Adipocyte (in vitro differentiated cells): ENCODE data around the gene SCAF1.

Experiments
- DNase-seq: peaks from one replicate; pipeline ENCODE4 v3.0.0-alpha.2; 2015; ENCODE audit warnings: low read depth
- H3K27me3 ChIP-seq: replicated peaks from 2 replicates; pipeline ENCODE4 v1.7.0; 2013; ENCODE audit warnings: mild to moderate bottlenecking, low read length, moderate library complexity; ENCODE audit not compliant: control insufficient read depth, insufficient read depth
- H3K36me3 ChIP-seq: 2 replicates; pipeline ENCODE4 v1.7.0; 2013; ENCODE audit warnings: low read length, mild to moderate bottlenecking, moderate library complexity; ENCODE audit not compliant: control insufficient read depth, insufficient read depth, severe bottlenecking
- H3K4me1 ChIP-seq: 2 replicates; pipeline ENCODE4 v1.7.0; 2013; ENCODE audit warnings: mild to moderate bottlenecking, low read length, moderate library complexity; ENCODE audit not compliant: control insufficient read depth, insufficient read depth
- H3K4me3 ChIP-seq: 2 replicates; pipeline ENCODE4 v1.7.0; 2013; ENCODE audit warnings: mild to moderate bottlenecking, low read length, moderate library complexity
- H3K9ac ChIP-seq: 2 replicates; pipeline ENCODE4 v1.7.0; 2013; ENCODE audit warnings: mild to moderate bottlenecking, low read length, moderate library complexity
- H3K9me3 ChIP-seq: 2 replicates; pipeline ENCODE4 v1.7.0; 2013; ENCODE audit warnings: mild to moderate bottlenecking, low read length, moderate library complexity; ENCODE audit not compliant: control insufficient read depth

The SCAF1 gene

DNA sequence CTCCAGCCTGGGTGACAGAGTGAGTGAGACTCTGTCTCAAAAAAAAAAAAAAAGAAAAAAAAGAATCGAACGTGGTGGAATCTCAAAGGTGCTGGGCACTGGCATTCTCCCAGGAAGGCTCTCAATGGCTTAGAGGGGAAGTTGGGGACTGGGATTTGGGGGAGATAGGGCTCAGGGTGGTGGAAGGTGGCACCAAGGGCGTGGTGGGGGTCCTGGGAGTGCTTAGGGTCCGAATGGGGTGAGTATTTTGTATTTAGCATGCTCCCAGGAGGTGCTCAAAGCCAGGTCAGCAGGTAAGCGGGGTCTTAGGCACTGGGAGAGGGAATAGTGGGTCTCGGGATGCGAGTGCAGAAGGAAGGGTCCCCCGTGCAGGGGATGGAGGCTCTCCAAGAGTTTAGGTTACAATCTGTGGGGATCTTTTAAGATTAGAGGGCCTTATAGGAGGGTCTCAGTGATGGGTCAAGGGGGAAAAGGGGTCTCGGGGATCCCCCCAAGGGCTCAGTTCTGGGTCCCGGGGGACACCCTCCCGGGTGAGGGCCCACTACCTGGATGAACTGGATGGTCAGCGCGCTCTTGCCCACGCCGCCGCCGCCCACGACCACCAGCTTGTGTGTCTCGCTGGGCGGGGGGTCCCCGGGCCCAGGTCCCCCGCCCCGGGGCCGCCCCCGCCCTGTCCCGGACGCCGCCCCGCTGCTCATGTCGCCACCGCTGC, 2.5 kb upstream of the SCAF1 start:
- H3K36me3 ChIP-seq, result peaks cover 14% of the 10 kb centered on the region
- no peaks in the 10 kb centered on the region for H3K27me3 ChIP-seq
- H3K9me3 ChIP-seq, result no peaks in the 10 kb centered on the region
- H3K4me3 ChIP-seq, result peak overlapping the region; percentile 83
- DNase-seq, result peak; percentile 33
- peaks cover 45% of the 10 kb centered on the region for H3K4me1 ChIP-seq
- peak overlapping the region; percentile 99 for H3K9ac ChIP-seq

GRCh38 chr19:49640113-49640898, 1.7 kb upstream of the SCAF1 start, which contains the start of gene RRAS:
Gene RRAS, minus strand, starts transcription at chr19:49640143. Its CDS starts 45 bp downstream, at chr19:49640098.
- Histone ChIP-seq H3K4me3 (peak within 1 kb of the TSS; percentile 91), H3K27me3 (no peaks in the 10 kb centered on the region), H3K9ac (peak within 1 kb of the TSS; percentile 100), H3K9me3 (no peaks in the 10 kb centered on the region), H3K4me1 (peaks cover 43% of the 10 kb centered on the region), H3K36me3 (peaks cover 8% of the 10 kb centered on the region)
- peak; percentile 100 for DNase-seq

GRCh38 chr19:49642492-49643035, 555 bp downstream of the SCAF1 start:
- no peak for DNase-seq
- Histone ChIP-seq H3K9ac (peak overlapping the region; percentile 99), H3K4me3 (peak overlapping the region; percentile 98), H3K36me3 (peaks cover 15% of the 10 kb centered on the region), H3K27me3 (no peaks in the 10 kb centered on the region), H3K9me3 (no peaks in the 10 kb centered on the region), H3K4me1 (peaks cover 32% of the 10 kb centered on the region)

DNA sequence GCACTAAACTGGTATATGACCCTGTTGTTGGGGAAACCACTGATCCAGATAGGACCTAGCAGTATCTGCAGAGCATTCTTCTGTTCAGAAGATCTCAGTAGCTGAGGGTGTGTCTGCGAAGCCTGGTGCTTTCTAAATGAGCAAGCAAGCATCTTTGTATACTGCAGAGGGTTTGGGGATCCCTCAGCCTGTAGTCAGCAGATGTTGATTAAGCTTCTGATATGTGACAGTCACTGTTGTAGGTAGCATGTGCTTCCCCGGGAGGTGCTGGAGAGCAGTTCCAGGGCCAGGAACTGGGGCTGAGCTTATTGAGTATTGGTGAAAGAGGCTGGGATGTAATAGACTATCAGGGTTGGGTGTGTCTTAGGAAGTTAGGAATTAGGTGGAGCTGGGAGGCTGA, 1.5 kb downstream of the SCAF1 start:
- H3K4me1 ChIP-seq, result peaks cover 29% of the 10 kb centered on the region
- no peaks in the 10 kb centered on the region for H3K9me3 ChIP-seq
- H3K4me3 ChIP-seq, result peak overlapping the region; percentile 98
- no peak for DNase-seq
- H3K36me3 ChIP-seq, result peaks cover 15% of the 10 kb centered on the region
- H3K27me3 ChIP-seq, result no peaks in the 10 kb centered on the region
- H3K9ac ChIP-seq, result peak overlapping the region; percentile 99

DNA sequence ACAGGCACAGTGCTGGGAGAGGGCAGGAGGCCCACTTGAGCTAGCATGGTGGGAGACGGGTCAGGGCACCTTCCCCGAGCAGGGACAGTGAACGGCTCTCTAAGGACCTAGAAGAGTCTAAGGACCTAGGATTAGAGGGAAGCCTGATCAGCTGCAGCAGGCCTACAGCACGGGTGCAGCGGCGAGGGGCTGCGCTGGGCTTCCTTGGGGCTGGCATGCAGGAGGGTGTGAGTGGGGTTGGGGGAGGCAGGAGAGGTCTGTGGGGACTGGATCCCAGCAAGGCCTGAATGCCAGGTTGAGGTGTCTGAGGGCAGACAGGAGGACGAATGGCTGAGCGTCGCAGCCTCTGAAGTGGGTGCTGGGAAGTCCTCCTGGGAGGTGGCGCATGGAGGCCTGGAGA, 3.6 kb downstream of the SCAF1 start:
- peaks cover 31% of the 10 kb centered on the region for H3K36me3 ChIP-seq

GRCh38 chr19:49645995-49646394, 4.0 kb downstream of the SCAF1 start:
- Histone ChIP-seq H3K4me1 (peaks cover 21% of the 10 kb centered on the region), H3K36me3 (peaks cover 33% of the 10 kb centered on the region), H3K9me3 (no peaks in the 10 kb centered on the region), H3K27me3 (no peaks in the 10 kb centered on the region), H3K9ac (no peak overlapping the region), H3K4me3 (no peak overlapping the region)
- DNase-seq, result no peak

More for the DNA sequence above, 3.6 kb downstream of the SCAF1 start:
- Histone ChIP-seq H3K4me3 (no peak overlapping the region), H3K9me3 (no peaks in the 10 kb centered on the region), H3K9ac (peak overlapping the region; percentile 22), H3K27me3 (no peaks in the 10 kb centered on the region), H3K4me1 (peaks cover 24% of the 10 kb centered on the region)
- no peak for DNase-seq

GRCh38 chr19:49646586-49646985, 4.6 kb downstream of the SCAF1 start:
- no peak for DNase-seq
- Histone ChIP-seq H3K36me3 (peaks cover 37% of the 10 kb centered on the region), H3K4me1 (peaks cover 15% of the 10 kb centered on the region), H3K27me3 (no peaks in the 10 kb centered on the region), H3K4me3 (no peak overlapping the region), H3K9me3 (no peaks in the 10 kb centered on the region), H3K9ac (no peak overlapping the region)

DNA sequence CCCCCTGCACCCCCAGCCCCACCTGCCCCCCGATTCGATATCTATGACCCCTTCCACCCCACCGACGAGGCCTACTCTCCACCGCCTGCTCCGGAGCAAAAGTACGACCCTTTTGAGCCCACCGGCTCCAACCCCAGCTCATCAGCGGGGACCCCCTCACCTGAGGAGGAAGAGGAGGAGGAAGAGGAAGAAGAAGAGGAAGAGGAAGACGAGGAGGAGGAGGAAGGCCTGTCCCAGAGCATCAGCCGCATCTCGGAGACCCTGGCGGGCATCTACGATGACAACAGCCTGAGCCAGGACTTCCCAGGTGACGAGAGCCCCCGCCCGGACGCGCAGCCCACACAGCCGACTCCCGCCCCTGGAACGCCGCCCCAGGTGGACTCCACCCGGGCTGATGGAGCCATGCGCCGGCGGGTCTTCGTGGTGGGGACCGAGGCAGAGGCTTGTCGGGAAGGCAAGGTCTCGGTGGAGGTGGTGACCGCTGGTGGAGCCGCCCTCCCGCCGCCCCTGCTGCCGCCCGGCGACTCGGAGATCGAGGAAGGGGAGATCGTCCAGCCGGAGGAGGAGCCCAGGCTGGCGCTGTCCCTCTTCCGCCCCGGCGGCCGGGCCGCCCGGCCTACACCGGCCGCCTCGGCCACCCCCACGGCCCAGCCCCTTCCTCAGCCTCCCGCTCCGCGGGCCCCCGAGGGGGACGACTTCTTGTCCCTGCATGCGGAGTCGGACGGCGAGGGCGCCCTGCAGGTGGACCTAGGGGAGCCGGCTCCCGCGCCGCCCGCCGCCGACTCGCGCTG, 9.2 kb downstream of the SCAF1 start:
- Histone ChIP-seq H3K9ac (no peak overlapping the region), H3K9me3 (no peaks in the 10 kb centered on the region), H3K4me3 (no peak overlapping the region), H3K27me3 (no peaks in the 10 kb centered on the region), H3K4me1 (no peaks in the 10 kb centered on the region), H3K36me3 (peaks cover 73% of the 10 kb centered on the region)
- no peak for DNase-seq

DNA sequence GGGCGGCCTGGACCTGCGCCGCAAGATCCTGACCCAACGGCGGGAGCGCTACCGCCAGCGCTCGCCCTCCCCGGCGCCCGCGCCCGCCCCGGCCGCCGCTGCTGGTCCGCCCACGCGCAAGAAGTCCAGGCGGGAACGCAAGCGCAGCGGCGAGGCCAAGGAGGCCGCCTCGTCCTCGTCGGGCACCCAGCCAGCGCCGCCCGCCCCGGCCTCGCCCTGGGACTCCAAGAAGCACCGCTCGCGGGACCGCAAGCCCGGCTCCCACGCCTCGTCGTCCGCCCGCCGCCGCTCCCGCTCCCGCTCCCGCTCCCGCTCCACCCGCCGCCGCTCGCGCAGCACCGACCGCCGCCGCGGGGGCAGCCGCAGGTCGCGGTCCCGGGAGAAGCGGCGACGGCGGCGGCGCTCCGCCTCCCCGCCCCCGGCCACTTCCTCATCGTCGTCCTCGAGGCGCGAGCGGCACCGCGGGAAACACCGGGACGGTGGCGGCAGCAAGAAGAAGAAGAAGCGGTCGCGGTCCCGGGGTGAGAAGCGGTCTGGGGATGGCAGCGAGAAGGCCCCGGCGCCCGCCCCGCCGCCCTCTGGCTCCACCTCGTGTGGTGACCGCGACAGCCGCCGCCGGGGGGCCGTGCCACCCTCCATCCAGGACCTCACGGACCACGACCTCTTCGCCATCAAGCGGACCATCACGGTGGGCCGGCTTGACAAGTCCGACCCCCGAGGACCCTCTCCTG, 10.0 kb downstream of the SCAF1 start:
- no peak overlapping the region for H3K9ac ChIP-seq
- H3K36me3 ChIP-seq, result peaks cover 73% of the 10 kb centered on the region
- H3K4me1 ChIP-seq, result no peaks in the 10 kb centered on the region
- no peak overlapping the region for H3K4me3 ChIP-seq
- H3K27me3 ChIP-seq, result no peaks in the 10 kb centered on the region
- no peaks in the 10 kb centered on the region for H3K9me3 ChIP-seq
- no peak for DNase-seq

DNA sequence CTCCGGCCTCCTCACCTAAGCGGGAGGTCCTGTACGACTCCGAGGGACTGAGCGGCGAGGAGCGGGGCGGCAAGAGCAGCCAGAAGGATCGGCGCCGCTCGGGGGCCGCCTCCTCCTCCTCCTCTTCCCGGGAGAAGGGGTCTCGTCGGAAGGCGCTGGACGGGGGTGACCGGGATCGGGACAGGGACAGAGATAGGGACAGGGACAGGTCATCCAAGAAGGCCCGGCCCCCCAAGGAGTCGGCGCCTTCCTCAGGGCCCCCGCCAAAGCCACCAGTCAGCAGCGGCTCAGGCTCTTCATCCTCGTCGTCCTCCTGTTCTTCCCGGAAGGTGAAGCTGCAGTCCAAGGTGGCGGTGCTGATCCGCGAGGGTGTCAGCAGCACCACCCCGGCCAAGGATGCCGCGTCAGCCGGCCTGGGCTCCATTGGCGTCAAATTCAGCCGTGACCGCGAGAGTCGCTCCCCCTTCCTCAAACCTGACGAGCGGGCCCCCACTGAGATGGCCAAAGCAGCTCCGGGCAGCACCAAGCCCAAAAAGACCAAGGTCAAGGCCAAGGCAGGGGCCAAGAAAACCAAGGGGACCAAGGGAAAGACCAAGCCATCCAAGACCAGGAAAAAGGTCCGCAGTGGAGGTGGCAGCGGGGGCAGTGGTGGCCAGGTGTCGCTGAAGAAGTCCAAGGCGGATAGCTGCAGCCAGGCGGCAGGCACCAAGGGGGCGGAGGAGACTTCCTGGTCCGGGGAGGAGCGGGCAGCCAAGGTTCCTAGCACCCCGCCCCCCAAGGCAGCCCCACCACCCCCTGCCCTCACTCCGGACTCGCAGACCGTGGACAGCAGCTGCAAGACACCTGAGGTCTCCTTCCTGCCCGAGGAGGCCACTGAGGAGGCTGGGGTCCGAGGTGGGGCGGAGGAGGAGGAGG, 10.8 kb downstream of the SCAF1 start:
- Histone ChIP-seq H3K9me3 (no peaks in the 10 kb centered on the region), H3K4me1 (no peaks in the 10 kb centered on the region), H3K9ac (no peak overlapping the region), H3K27me3 (no peaks in the 10 kb centered on the region), H3K4me3 (no peak overlapping the region), H3K36me3 (peaks cover 74% of the 10 kb centered on the region)
- DNase-seq, result no peak
